Osteoblast (primary cell): Measurements from ENCODE around the gene WNT8B. TPM values are rescaled to one million over a fixed set of nuclear protein-coding genes. Genes with fewer than 3 reads are reported as not detected.

Experiments used
- DNase-seq: peaks from one replicate; pipeline ENCODE4 v3.0.0; 2011; ENCODE audit warnings: low spot score, mixed read lengths; ENCODE audit not compliant: insufficient read length; ENCODE audit errors: missing footprints
- H2AFZ ChIP-seq: 2 replicates; pipeline ENCODE4 v1.6.0; 2011; ENCODE audit warnings: mild to moderate bottlenecking, low read length
- H3K27ac ChIP-seq: 2 replicates; pipeline ENCODE4 v1.5.1; 2011; ENCODE audit warnings: mild to moderate bottlenecking, low read depth, low read length, moderate library complexity
- H3K27me3 ChIP-seq: 2 replicates; pipeline ENCODE4 v1.6.0; 2012; ENCODE audit warnings: mild to moderate bottlenecking, control low read depth, inconsistent platforms, low read length, moderate library complexity; ENCODE audit not compliant: insufficient read depth
- H3K36me3 ChIP-seq: 2 replicates; pipeline ENCODE4 v1.5.1; 2011; ENCODE audit warnings: mild to moderate bottlenecking, low read length, control low read depth, moderate library complexity; ENCODE audit not compliant: insufficient read depth
- H3K4me1 ChIP-seq: 2 replicates; pipeline ENCODE4 v1.5.1; 2011; ENCODE audit warnings: mild to moderate bottlenecking, low read length, control low read depth, moderate library complexity; ENCODE audit not compliant: insufficient read depth
- H3K4me2 ChIP-seq: 2 replicates; pipeline ENCODE4 v1.6.0; 2011; ENCODE audit warnings: mild to moderate bottlenecking, low read length; ENCODE audit not compliant: insufficient read depth
- H3K4me3 ChIP-seq: fragments of 200-600 bp; sonication (generic); 3 replicates; pipeline ENCODE4 v1.5.1; 2012; ENCODE audit warnings: mild to moderate bottlenecking, low read length, inconsistent platforms; ENCODE audit not compliant: insufficient read depth
- H3K79me2 ChIP-seq: 2 replicates; pipeline ENCODE4 v1.6.0; 2012; ENCODE audit warnings: mild to moderate bottlenecking, low read length, control low read depth, inconsistent platforms; ENCODE audit not compliant: insufficient read depth
- H3K9me3 ChIP-seq: 2 replicates; pipeline ENCODE4 v1.5.1; 2011; ENCODE audit warnings: low read depth, low read length, control low read depth
- H4K20me1 ChIP-seq: 2 replicates; pipeline ENCODE4 v1.6.0; 2012; ENCODE audit warnings: mild to moderate bottlenecking, low read length, control low read depth; ENCODE audit not compliant: insufficient read depth
- total RNA-seq: library from RNA; depleted of rRNA; stranded (reverse); fragments of >200 nt; gene quantifications from 2 replicates; pipeline ENCODE4 v1.2.3, GENCODE V29; 2012
- TF ChIP-seq, protein P1 (sequence below): IDR thresholded peaks from 2 replicates; pipeline ENCODE4 v1.5.1; 2011; ENCODE audit warnings: mild to moderate bottlenecking, low read depth, low read length, moderate library complexity; ENCODE audit errors: extremely low read depth

Gene WNT8B
- total RNA-seq, 1 donor = not detected

DNA sequence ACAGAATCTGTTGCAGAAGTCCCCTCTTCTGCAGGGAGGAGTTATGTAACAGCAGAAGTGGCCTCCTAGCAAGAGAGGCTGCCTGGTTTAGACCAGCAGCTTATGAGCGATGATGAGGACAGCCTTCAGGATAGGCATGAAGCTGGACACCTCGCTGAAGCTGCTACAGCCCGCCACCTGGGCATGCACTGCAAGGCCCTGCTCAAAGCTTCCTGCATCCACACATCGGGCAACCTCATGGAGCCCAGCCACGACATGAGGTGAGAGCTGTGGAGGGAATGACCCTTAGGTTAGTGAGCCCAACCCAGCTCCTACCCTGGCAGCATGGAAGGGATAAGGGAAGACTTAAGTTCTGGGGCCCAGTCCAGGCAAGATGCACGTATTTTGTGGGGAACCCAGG is 24.7 kb downstream of the WNT8B start:
- no peak for DNase-seq
- Histone ChIP-seq H4K20me1 (no peaks in the 10 kb centered on the region), H3K4me1 (no peaks in the 10 kb centered on the region), H3K36me3 (peaks cover 5% of the 10 kb centered on the region), H3K9me3 (no peaks in the 10 kb centered on the region), H3K27me3 (peaks cover 17% of the 10 kb centered on the region), H3K79me2 (no peaks in the 10 kb centered on the region), H3K4me2 (no peak overlapping the region), H3K27ac (no peak overlapping the region), H3K4me3 (no peak overlapping the region), H2AFZ (no peak overlapping the region)
- TF ChIP-seq, protein P1, sequence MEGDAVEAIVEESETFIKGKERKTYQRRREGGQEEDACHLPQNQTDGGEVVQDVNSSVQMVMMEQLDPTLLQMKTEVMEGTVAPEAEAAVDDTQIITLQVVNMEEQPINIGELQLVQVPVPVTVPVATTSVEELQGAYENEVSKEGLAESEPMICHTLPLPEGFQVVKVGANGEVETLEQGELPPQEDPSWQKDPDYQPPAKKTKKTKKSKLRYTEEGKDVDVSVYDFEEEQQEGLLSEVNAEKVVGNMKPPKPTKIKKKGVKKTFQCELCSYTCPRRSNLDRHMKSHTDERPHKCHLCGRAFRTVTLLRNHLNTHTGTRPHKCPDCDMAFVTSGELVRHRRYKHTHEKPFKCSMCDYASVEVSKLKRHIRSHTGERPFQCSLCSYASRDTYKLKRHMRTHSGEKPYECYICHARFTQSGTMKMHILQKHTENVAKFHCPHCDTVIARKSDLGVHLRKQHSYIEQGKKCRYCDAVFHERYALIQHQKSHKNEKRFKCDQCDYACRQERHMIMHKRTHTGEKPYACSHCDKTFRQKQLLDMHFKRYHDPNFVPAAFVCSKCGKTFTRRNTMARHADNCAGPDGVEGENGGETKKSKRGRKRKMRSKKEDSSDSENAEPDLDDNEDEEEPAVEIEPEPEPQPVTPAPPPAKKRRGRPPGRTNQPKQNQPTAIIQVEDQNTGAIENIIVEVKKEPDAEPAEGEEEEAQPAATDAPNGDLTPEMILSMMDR = no peak

DNA sequence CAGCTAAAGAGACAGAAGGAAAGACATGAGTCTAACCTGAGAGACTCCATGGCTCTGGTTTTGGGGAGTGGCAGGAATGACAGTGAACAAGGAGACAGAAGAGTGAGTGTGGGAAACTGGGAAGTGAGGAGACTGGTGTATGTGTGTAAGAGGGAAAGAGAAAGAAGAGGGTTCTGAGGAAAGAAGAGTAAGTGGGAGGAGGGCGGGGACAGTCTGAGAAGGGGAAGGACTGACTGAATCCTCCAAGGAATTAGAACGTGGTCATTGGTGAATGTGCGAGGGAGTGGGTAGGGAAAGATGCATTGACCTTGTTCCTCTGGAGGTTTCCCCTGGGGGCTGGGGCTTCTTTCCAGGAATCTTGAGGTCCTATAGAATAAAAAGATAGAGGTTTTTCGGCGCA is 26.6 kb downstream of the WNT8B start:
- H3K4me2 ChIP-seq = no peak overlapping the region
- H3K9me3 ChIP-seq = no peaks in the 10 kb centered on the region
- DNase-seq = peak; percentile 70
- peaks cover 5% of the 10 kb centered on the region for H3K36me3 ChIP-seq
- H4K20me1 ChIP-seq = no peaks in the 10 kb centered on the region
- no peak overlapping the region for H2AFZ ChIP-seq
- TF ChIP-seq, protein P1 = no peak
- no peak overlapping the region for H3K27ac ChIP-seq
- H3K79me2 ChIP-seq = no peaks in the 10 kb centered on the region
- no peaks in the 10 kb centered on the region for H3K4me1 ChIP-seq
- peaks cover under 1% of the 10 kb centered on the region for H3K27me3 ChIP-seq
- H3K4me3 ChIP-seq = no peak overlapping the region

DNA sequence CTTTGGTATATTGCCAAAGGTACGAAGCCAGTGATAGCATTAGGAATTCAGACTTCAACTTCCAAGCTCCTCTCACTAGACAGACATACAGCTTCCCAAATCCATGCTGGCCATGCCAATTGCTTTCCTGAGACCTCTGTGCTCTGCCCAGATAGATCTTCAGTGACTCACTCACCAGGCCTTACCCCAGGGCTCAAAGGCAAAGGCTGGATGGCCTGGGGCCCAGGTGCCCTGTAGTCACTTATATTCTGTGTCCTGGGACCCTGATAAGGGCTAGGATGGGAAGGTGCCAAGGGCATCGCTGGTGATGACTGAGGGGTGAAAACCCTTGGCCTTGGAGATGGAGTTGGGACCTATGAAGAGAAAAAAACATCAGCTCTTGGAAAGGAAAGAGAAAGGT is 27.7 kb downstream of the WNT8B start:
- no peaks in the 10 kb centered on the region for H3K79me2 ChIP-seq
- H3K4me2 ChIP-seq = no peak overlapping the region
- H3K4me3 ChIP-seq = no peak overlapping the region
- peaks cover 5% of the 10 kb centered on the region for H3K36me3 ChIP-seq
- no peak for DNase-seq
- no peaks in the 10 kb centered on the region for H4K20me1 ChIP-seq
- no peaks in the 10 kb centered on the region for H3K9me3 ChIP-seq
- no peaks in the 10 kb centered on the region for H3K4me1 ChIP-seq
- no peaks in the 10 kb centered on the region for H3K27me3 ChIP-seq
- TF ChIP-seq, protein P1 = no peak
- H2AFZ ChIP-seq = no peak overlapping the region
- H3K27ac ChIP-seq = no peak overlapping the region

DNA sequence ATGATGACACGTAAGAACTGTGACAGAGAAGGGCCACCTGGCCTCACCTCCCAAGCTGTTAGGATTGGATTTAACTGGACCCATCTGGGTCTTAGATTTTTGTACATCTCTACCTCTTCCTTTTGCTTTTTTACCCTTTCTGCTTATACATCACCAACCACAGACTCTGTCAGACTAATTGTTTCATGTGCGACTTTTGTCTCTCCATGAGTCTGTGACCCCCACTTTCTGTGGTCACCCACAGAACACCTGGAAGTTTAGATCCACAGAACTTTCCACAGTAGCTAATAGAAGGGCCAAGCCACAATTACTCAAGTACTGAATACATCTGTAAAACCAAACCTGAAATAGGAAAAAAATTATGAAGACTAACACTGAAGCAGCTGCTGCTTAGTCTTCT is 33.8 kb downstream of the WNT8B start:
- H3K27me3 ChIP-seq = no peaks in the 10 kb centered on the region
- TF ChIP-seq, protein P1 = no peak
- H3K9me3 ChIP-seq = no peaks in the 10 kb centered on the region
- H3K79me2 ChIP-seq = no peaks in the 10 kb centered on the region
- no peaks in the 10 kb centered on the region for H4K20me1 ChIP-seq
- no peak overlapping the region for H2AFZ ChIP-seq
- no peak overlapping the region for H3K4me2 ChIP-seq
- peaks cover 4% of the 10 kb centered on the region for H3K36me3 ChIP-seq
- no peaks in the 10 kb centered on the region for H3K4me1 ChIP-seq
- H3K4me3 ChIP-seq = no peak overlapping the region
- no peak for DNase-seq
- H3K27ac ChIP-seq = no peak overlapping the region
